GM12878 (cell line): Measurements from ENCODE around the gene PAXX. TPM values are rescaled to one million over a fixed set of nuclear protein-coding genes. Genes with fewer than 3 reads are reported as not detected.

Experiments
- ASH2L ChIP-seq: fragments of 300-600, 200-600 bp; sonication (generic); IDR thresholded peaks from 2 replicates; pipeline ENCODE4 v1.6.1; 2017; ENCODE audit warnings: low read depth, mild to moderate bottlenecking, borderline replicate concordance
- DPF2 ChIP-seq: fragments of 450-650 bp; IDR thresholded peaks from 2 replicates; pipeline ENCODE4 v1.6.1; 2017; ENCODE audit warnings: mild to moderate bottlenecking
- EP300 ChIP-seq, 2 experiments: fragments of 150-350 bp in 1 of 2; IDR thresholded peaks; 2 replicates each; pipeline ENCODE4 v1.6.1; 2011 to 2012; ENCODE audit warnings: low read depth in 2 of 2, low read length in 2 of 2, borderline replicate concordance in 1 of 2, improper control_type of control experiment in 1 of 2, inconsistent platforms in 1 of 2; ENCODE audit not compliant: control insufficient read depth in 1 of 2
- EZH2 ChIP-seq: IDR thresholded peaks from 2 replicates; pipeline ENCODE4 v1.6.1; 2012; ENCODE audit warnings: low read depth, mild to moderate bottlenecking, control low read depth, inconsistent platforms, low read length, borderline replicate concordance; ENCODE audit not compliant: control insufficient read depth
- GABPA ChIP-seq: IDR thresholded peaks from 2 replicates; pipeline ENCODE4 v1.6.1; 2014; ENCODE audit warnings: antibody characterized with exemption, low read depth, mild to moderate bottlenecking, inconsistent platforms
- HDGF ChIP-seq: fragments of 450-650 bp; IDR thresholded peaks from 2 replicates; pipeline ENCODE4 v1.6.1; 2016; ENCODE audit warnings: antibody characterized with exemption
- IKZF1 ChIP-seq: fragments of 450-650 bp; conservative IDR thresholded peaks from 2 replicates; pipeline ENCODE4 v1.6.1; 2017; ENCODE audit warnings: antibody characterized with exemption, mild to moderate bottlenecking
- MYC ChIP-seq: IDR thresholded peaks from 2 replicates; pipeline ENCODE4 v1.6.1; 2011; ENCODE audit warnings: mild to moderate bottlenecking, low read length, moderate library complexity, inconsistent platforms; ENCODE audit not compliant: insufficient read depth, insufficient replicate concordance, insufficient read length, severe bottlenecking
- NBN ChIP-seq: fragments of 450-650 bp; IDR thresholded peaks from 2 replicates; pipeline ENCODE4 v1.6.1; 2016
- NKRF ChIP-seq: fragments of 450-650 bp; conservative IDR thresholded peaks from 2 replicates; pipeline ENCODE4 v1.6.1; 2017; ENCODE audit warnings: mild to moderate bottlenecking, moderate library complexity
- NRF1 ChIP-seq: conservative IDR thresholded peaks from 2 replicates; pipeline ENCODE4 v1.6.1; 2011; ENCODE audit warnings: mild to moderate bottlenecking, low read depth, low read length, improper control_type of control experiment
- PBX3 ChIP-seq: IDR thresholded peaks from 2 replicates; pipeline ENCODE4 v1.6.1; 2011; ENCODE audit warnings: mild to moderate bottlenecking, low read depth, low read length, moderate library complexity; ENCODE audit not compliant: insufficient replicate concordance
- POLR2A ChIP-seq: IDR thresholded peaks from 2 replicates; pipeline ENCODE4 v1.6.1; 2011; ENCODE audit warnings: low read depth, mild to moderate bottlenecking, low read length
- SKIL ChIP-seq: fragments of 450-650 bp; IDR thresholded peaks from 2 replicates; pipeline ENCODE4 v1.6.1; 2017; ENCODE audit warnings: mild to moderate bottlenecking, low read depth, inconsistent platforms; ENCODE audit not compliant: poor library complexity, severe bottlenecking
- SMAD5 ChIP-seq: IDR thresholded peaks from 2 replicates; pipeline ENCODE4 v1.6.1; 2016; ENCODE audit warnings: antibody characterized with exemption, low read depth
- YY1 ChIP-seq: IDR thresholded peaks from 2 replicates; pipeline ENCODE4 v1.6.1; 2011; ENCODE audit warnings: low read depth, mild to moderate bottlenecking, low read length
- ZNF207 ChIP-seq: fragments of 450-650 bp; IDR thresholded peaks from 2 replicates; pipeline ENCODE4 v1.6.1; 2014; ENCODE audit warnings: antibody characterized with exemption, mild to moderate bottlenecking, borderline replicate concordance
- ZNF24 ChIP-seq: fragments of 450-650 bp; IDR thresholded peaks from 2 replicates; pipeline ENCODE4 v1.6.1; 2017; ENCODE audit warnings: antibody characterized with exemption, mild to moderate bottlenecking
- ZNF384 ChIP-seq: IDR thresholded peaks from 2 replicates; pipeline ENCODE4 v1.6.1; 2012; ENCODE audit warnings: low read depth, mild to moderate bottlenecking, low read length, improper control_type of control experiment, borderline replicate concordance
- ZNF687 ChIP-seq: fragments of 450-650 bp; IDR thresholded peaks from 2 replicates; pipeline ENCODE4 v1.6.1; 2017; ENCODE audit warnings: mild to moderate bottlenecking, moderate library complexity
- polyA plus RNA-seq, 11 experiments: library from polyadenylated mRNA; depleted of rRNA in 4 of 11; unstranded in 6 of 11; stranded (reverse) in 5 of 11; fragments of >200 nt; fragmentation: Nextera tagmentation in 4 of 11; fragmentation: Illumina TruSeq in 1 of 11; extraction: Ambion mirVana in 4 of 11; extraction: Trizol in 1 of 11; gene quantifications; 1 replicate in 1 of 11; 2 replicates in 10 of 11; pipeline versions ENCODE4 v1.2.1 to v1.2.3, GENCODE V29; 2011 to 2016; ENCODE audit warnings: inconsistent platforms in 2 of 11, missing spikeins in 2 of 11, low read depth in 1 of 11
- total RNA-seq, 4 experiments: library from RNA; depleted of rRNA in 3 of 4; stranded (reverse); fragments of >200 nt in 3 of 4; fragmentation: Illumina TruSeq in 1 of 4; extraction: Trizol in 1 of 4; gene quantifications; 2 replicates each; pipeline versions ENCODE4 v1.2.1 to v1.2.3, GENCODE V29; 2013 to 2021

PAXX gene
- total and polyA plus RNA-seq, 10 of the 15 experiments (the other 5 are each of a cell fraction or from before 2014, with no cell fraction given) = 0.18 to 60.6 (median 29.5) TPM

GRCh38 chr9:136991993-136992818, at the start of gene PAXX (continued):
- TF ChIP-seq ASH2L = no peak
- peak; percentile 67 for TF ChIP-seq POLR2A
- TF ChIP-seq SMAD5 = peak; percentile 67; the same call in 1 of the 2 replicates
- peak; percentile 74; the same call in 1 of the 2 replicates for TF ChIP-seq DPF2
- TF ChIP-seq NBN = 0 out of 2 replicates have a peak, but pooled peaks have one; percentile 35
- TF ChIP-seq NRF1 = peak; percentile 46
- TF ChIP-seq MYC = peak; percentile 29
- peak; percentile 80 for TF ChIP-seq ZNF687
- peak; percentile 87 for TF ChIP-seq YY1
- no peak for TF ChIP-seq SKIL
- TF ChIP-seq ZNF24 = no peak
- TF ChIP-seq ZNF384 = no peak
- TF ChIP-seq EZH2 = no peak
- no peak for TF ChIP-seq EP300 (IDR thresholded peaks at IDR 0.05; ENCODE audit: borderline replicate concordance in 1 of 2, control insufficient read depth in 1 of 2, low read depth in 2 of 2, low read length in 2 of 2)
- TF ChIP-seq NKRF = peak; percentile 78
- TF ChIP-seq PBX3 = no peak
- TF ChIP-seq HDGF = peak; percentile 56; the same call in 1 of the 2 replicates
- 0 out of 2 replicates have a peak, but pooled peaks have one; percentile 42 for TF ChIP-seq ZNF207
- peak; percentile 70 for TF ChIP-seq IKZF1
- TF ChIP-seq GABPA = no peak
